Astrocyte of the cerebellum (primary cell): ENCODE data around the gene GNG12.

ENCODE experiments used
- DNase-seq: peaks from one replicate; pipeline ENCODE4 v3.0.0-alpha.2; 2011; ENCODE audit warnings: low read depth
- H3K4me3 ChIP-seq: 2 replicates; pipeline ENCODE4 v1.5.1; 2011; ENCODE audit warnings: mild to moderate bottlenecking, low read depth, low read length, moderate library complexity
- CTCF ChIP-seq: IDR thresholded peaks from 2 replicates; pipeline ENCODE4 v1.5.1; 2012; ENCODE audit warnings: low read length, low read depth, moderate library complexity, mild to moderate bottlenecking; ENCODE audit errors: missing control alignments
- in situ Hi-C: cut with HindIII; loops from 2 replicates; pipeline ENCODE4 v1.10.0; 2017; ENCODE audit warnings: low sequenced_read_pairs

Gene GNG12

DNA sequence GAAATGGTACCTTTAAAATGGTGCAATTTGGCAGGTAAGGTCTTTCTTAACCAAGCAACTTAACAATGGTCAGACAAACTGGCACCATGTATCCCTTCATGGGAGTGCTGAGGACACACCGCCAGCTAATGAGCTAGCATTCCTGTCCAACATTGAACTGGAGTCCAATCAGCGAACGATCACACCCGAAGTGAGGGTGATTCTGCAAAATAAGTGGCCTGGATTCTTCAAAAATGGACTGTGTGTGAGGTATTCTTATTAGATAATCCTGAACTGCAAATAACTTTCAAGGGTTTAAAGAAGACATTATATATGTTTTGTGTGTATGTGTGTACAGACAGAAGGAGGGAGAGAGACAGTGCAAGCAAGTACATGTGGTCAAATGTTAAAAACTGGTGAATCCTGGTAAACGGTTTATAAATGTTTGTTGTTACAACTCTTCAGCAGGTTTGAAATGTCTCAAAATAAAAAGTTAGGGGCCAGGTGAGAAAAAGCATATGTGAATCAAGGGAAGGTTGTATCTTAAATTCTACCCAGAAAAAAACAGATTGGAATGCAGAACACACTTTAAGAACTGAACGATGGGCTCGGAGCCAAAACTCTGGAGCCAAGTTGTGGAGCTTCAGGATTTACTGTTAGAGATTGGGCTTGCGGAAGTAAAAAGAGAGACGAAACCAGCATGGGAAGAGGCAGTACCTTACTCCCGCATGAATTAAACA is 127.4 kb downstream of the GNG12 start:
- in situ Hi-C loops, result no loop called here
- DNase-seq, result no peak
- no peak overlapping the region for H3K4me3 ChIP-seq
- TF ChIP-seq CTCF, result no peak

GRCh38 chr1:67704351-67704750 is 128.9 kb downstream of the GNG12 start:
- no peak for DNase-seq
- no peak for TF ChIP-seq CTCF
- no peak overlapping the region for H3K4me3 ChIP-seq
- in situ Hi-C loops, result no loop called here

GRCh38 chr1:67701876-67702275 is 131.4 kb downstream of the GNG12 start:
- H3K4me3 ChIP-seq, result no peak overlapping the region
- no peak for TF ChIP-seq CTCF
- in situ Hi-C loops, result no loop called here
- no peak for DNase-seq

GRCh38 chr1:67700692-67701410 is 132.4 kb downstream of the GNG12 start:
- in situ Hi-C loops, result no loop called here
- DNase-seq, result peak; percentile 34
- no peak overlapping the region for H3K4me3 ChIP-seq
- TF ChIP-seq CTCF, result peak; percentile 29

GRCh38 chr1:67700220-67700619 is 133.0 kb downstream of the GNG12 start:
- TF ChIP-seq CTCF, result no peak
- no peak for DNase-seq
- no peak overlapping the region for H3K4me3 ChIP-seq
- in situ Hi-C loops, result no loop called here

GRCh38 chr1:67696708-67697107 is 136.6 kb downstream of the GNG12 start:
- no peak for DNase-seq
- in situ Hi-C loops, result loop anchor here (25.0 kb wide), 1 partner anchor 159 kb away; no protein-coding TSS in a partner anchor
- TF ChIP-seq CTCF, result no peak
- H3K4me3 ChIP-seq, result no peak overlapping the region
